ENCODE results near the gene GATAD2A.
A peak's percentile ranks its signal among the peaks of the same experiment; 100 is the strongest.

The GATAD2A gene

DNA sequence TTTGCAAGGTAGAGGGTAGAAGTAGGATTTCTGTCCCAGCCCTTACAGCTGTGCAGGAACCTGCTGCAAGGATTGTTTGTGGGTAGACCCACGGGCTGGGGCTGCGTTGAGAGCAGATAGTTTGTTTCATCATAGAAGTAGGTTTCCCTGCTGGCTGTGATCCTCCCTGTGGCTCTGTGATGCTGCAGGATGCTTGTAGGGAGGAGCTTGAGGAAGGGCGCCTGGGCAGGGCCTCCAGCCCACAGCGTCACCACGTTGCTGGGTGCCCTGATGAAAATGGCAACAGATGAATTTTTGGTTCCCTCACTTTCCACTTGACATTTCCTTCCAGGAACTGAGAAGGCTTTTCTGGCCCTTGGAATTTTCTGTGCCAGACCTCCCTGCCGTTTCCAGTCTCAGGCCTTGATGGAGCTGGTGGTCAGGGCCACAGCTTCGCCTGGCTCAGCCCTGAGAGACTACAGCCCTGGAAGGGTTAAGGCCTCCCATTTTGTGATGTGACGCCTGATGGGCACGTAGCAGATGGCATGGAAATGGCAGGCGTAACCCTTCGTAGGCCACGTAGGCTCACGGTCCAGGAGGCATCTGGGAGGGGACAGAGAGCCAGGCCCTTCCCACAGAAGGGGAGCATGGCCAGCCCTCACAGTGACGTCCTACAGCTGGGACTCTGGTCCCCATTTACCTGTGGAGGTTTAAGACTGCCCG, 42.2 kb downstream of the GATAD2A start:
- Histone ChIP-seq H2AFZ (ENCODE audit: insufficient read depth, low read length, poor library complexity) (no peak overlapping the region), H3K27me3 (ENCODE audit: insufficient read depth, low read length) (no peaks in the 10 kb centered on the region), H2AK5ac (ENCODE audit: low read length) (no peak overlapping the region), H4K8ac (ENCODE audit: low read depth, low read length) (no peak overlapping the region), H2BK12ac (ENCODE audit: low read length) (no peak overlapping the region), H3K36me3 (ENCODE audit: control insufficient read depth in 1 of 2, insufficient read depth in 2 of 2, low read length in 2 of 2) (peaks cover 10 to 13% of the 10 kb centered on the region in 2 experiments), H3K4me1 (ENCODE audit: control insufficient read depth in 1 of 2, insufficient read depth in 2 of 2, low read length in 2 of 2) (peaks cover 13 to 29% of the 10 kb centered on the region in 2 experiments), H3K23ac (ENCODE audit: low read length) (no peak overlapping the region), H2BK5ac (ENCODE audit: low read depth, low read length, poor library complexity) (no peak overlapping the region), H3K9ac (ENCODE audit: low read length) (no peak overlapping the region), H3K4me3 (ENCODE audit: low read depth, low read length) (peak overlapping the region; percentile 49), H4K12ac (ENCODE audit: low read depth, low read length) (no peak overlapping the region), H3K9me3 (ENCODE audit: insufficient read depth, low read depth, low read length) (no peaks in the 10 kb centered on the region), H3K14ac (ENCODE audit: low read length) (no peak overlapping the region), H2BK120ac (ENCODE audit: insufficient read depth, low read length, poor library complexity) (no peak overlapping the region), H3K79me1 (ENCODE audit: low read length) (no peaks in the 10 kb centered on the region), H3K4ac (ENCODE audit: low read depth, low read length) (peak overlapping the region; percentile 84), H3K18ac (ENCODE audit: low read length) (no peak overlapping the region), H3K27ac (ENCODE audit: low read depth, low read length) (no peak overlapping the region), H3K4me2 (ENCODE audit: low read length) (no peak overlapping the region), H4K91ac (ENCODE audit: low read depth, low read length) (no peak overlapping the region), H3K79me2 (ENCODE audit: control insufficient read depth, insufficient read depth, low read length, poor library complexity) (peaks cover 39% of the 10 kb centered on the region)
- WGBS (ENCODE audit: extremely low coverage, insufficient coverage, insufficient read length) = no CpG with 5 or more reads among the region's 15 CpGs
- no peak for DNase-seq

DNA sequence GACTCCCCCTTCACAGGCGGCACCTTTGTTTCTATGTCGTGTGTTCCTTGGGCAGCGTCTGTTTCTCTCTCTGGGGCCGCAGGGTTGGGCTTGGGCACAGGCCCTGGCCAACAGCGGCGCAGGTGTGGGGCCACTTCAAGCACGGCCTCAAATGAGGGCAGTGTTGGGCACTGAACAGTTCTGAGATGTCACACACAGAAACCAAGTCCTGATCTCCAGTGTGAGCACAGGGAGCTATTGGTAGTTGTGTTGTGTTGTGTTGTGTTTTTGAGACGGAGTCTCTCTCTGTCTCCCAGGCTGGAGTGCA, 42.7 kb downstream of the GATAD2A start:
- WGBS (ENCODE audit: extremely low coverage, insufficient coverage, insufficient read length) = no CpG with 5 or more reads among the region's 8 CpGs

DNA sequence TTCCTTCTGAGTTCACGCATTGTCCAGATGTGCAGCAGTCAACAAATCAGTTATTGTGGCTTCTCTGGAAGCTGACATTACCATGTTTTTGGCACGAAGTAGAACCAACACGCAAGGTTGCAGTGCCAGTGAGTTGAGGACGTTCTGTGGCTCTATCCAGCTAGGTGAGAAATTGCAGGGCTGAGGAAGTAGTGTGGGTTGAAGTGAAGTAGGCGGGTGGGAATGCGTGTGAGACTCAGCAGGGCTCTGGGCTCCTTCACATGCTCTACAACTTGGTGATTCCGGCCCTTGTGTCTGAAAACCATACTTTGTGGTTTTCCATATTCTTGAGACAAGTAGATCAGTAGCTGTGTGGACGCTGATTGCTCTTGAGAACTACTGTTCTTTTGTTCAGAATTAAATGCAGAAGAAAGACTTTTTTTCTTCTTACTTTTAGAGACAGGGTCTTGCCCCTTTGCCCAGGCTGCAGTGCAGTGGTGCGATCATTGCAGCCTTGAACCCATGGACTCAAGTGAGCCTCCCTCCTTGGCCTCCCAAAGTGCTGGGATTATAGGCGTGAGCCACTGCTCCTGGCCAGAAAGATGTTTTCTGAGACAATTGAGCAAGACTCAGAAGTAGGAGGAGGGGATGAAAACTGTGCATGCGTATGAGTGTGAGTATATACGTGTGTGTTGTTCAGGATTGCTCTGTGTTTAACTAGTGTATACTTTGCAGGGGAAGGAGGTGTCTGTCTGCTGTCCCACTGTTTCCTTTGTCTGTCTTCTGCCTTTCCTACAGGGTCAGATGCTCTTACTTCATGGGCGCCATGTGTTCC, 46.2 kb downstream of the GATAD2A start:
- no peak for DNase-seq
- Histone ChIP-seq H3K4me2 (ENCODE audit: low read length) (no peak overlapping the region), H2BK5ac (ENCODE audit: low read depth, low read length, poor library complexity) (no peak overlapping the region), H3K4ac (ENCODE audit: low read depth, low read length) (peak overlapping the region; percentile 59), H3K14ac (ENCODE audit: low read length) (no peak overlapping the region), H2BK12ac (ENCODE audit: low read length) (no peak overlapping the region), H4K91ac (ENCODE audit: low read depth, low read length) (no peak overlapping the region), H2AK5ac (ENCODE audit: low read length) (no peak overlapping the region), H3K79me2 (ENCODE audit: control insufficient read depth, insufficient read depth, low read length, poor library complexity) (peaks cover 32% of the 10 kb centered on the region), H3K36me3 (ENCODE audit: control insufficient read depth in 1 of 2, insufficient read depth in 2 of 2, low read length in 2 of 2) (peaks cover 5 to 10% of the 10 kb centered on the region in 2 experiments), H4K8ac (ENCODE audit: low read depth, low read length) (no peak overlapping the region), H4K12ac (ENCODE audit: low read depth, low read length) (no peak overlapping the region), H2AFZ (ENCODE audit: insufficient read depth, low read length, poor library complexity) (no peak overlapping the region), H2BK120ac (ENCODE audit: insufficient read depth, low read length, poor library complexity) (no peak overlapping the region), H3K9ac (ENCODE audit: low read length) (no peak overlapping the region), H3K4me1 (ENCODE audit: control insufficient read depth in 1 of 2, insufficient read depth in 2 of 2, low read length in 2 of 2) (peaks cover 12 to 22% of the 10 kb centered on the region in 2 experiments), H3K79me1 (ENCODE audit: low read length) (no peaks in the 10 kb centered on the region), H3K23ac (ENCODE audit: low read length) (no peak overlapping the region), H3K18ac (ENCODE audit: low read length) (no peak overlapping the region), H3K4me3 (ENCODE audit: low read depth, low read length) (no peak overlapping the region), H3K27ac (ENCODE audit: low read depth, low read length) (no peak overlapping the region), H3K9me3 (ENCODE audit: insufficient read depth, low read depth, low read length) (no peaks in the 10 kb centered on the region), H3K27me3 (ENCODE audit: insufficient read depth, low read length) (no peaks in the 10 kb centered on the region)
- WGBS (ENCODE audit: extremely low coverage, insufficient coverage, insufficient read length) = no CpG with 5 or more reads among the region's 13 CpGs

More for the DNA sequence above, 42.7 kb downstream of the GATAD2A start:
- Histone ChIP-seq H3K27me3 (ENCODE audit: insufficient read depth, low read length) (no peaks in the 10 kb centered on the region), H3K9me3 (ENCODE audit: insufficient read depth, low read depth, low read length) (no peaks in the 10 kb centered on the region), H3K36me3 (ENCODE audit: control insufficient read depth in 1 of 2, insufficient read depth in 2 of 2, low read length in 2 of 2) (peaks cover 8 to 13% of the 10 kb centered on the region in 2 experiments), H4K91ac (ENCODE audit: low read depth, low read length) (no peak overlapping the region), H3K14ac (ENCODE audit: low read length) (no peak overlapping the region), H2BK12ac (ENCODE audit: low read length) (no peak overlapping the region), H3K79me2 (ENCODE audit: control insufficient read depth, insufficient read depth, low read length, poor library complexity) (peaks cover 42% of the 10 kb centered on the region), H4K12ac (ENCODE audit: low read depth, low read length) (no peak overlapping the region), H3K4me1 (ENCODE audit: control insufficient read depth in 1 of 2, insufficient read depth in 2 of 2, low read length in 2 of 2) (peaks cover 16 to 29% of the 10 kb centered on the region in 2 experiments), H2BK5ac (ENCODE audit: low read depth, low read length, poor library complexity) (no peak overlapping the region), H3K18ac (ENCODE audit: low read length) (no peak overlapping the region), H2BK120ac (ENCODE audit: insufficient read depth, low read length, poor library complexity) (no peak overlapping the region), H3K4me2 (ENCODE audit: low read length) (no peak overlapping the region), H4K8ac (ENCODE audit: low read depth, low read length) (no peak overlapping the region), H3K79me1 (ENCODE audit: low read length) (no peaks in the 10 kb centered on the region), H3K23ac (ENCODE audit: low read length) (no peak overlapping the region), H3K27ac (ENCODE audit: low read depth, low read length) (no peak overlapping the region), H2AFZ (ENCODE audit: insufficient read depth, low read length, poor library complexity) (no peak overlapping the region), H3K4ac (ENCODE audit: low read depth, low read length) (peak overlapping the region; percentile 84), H3K4me3 (ENCODE audit: low read depth, low read length) (no peak overlapping the region), H3K9ac (ENCODE audit: low read length) (no peak overlapping the region), H2AK5ac (ENCODE audit: low read length) (no peak overlapping the region)
- DNase-seq = no peak

DNA sequence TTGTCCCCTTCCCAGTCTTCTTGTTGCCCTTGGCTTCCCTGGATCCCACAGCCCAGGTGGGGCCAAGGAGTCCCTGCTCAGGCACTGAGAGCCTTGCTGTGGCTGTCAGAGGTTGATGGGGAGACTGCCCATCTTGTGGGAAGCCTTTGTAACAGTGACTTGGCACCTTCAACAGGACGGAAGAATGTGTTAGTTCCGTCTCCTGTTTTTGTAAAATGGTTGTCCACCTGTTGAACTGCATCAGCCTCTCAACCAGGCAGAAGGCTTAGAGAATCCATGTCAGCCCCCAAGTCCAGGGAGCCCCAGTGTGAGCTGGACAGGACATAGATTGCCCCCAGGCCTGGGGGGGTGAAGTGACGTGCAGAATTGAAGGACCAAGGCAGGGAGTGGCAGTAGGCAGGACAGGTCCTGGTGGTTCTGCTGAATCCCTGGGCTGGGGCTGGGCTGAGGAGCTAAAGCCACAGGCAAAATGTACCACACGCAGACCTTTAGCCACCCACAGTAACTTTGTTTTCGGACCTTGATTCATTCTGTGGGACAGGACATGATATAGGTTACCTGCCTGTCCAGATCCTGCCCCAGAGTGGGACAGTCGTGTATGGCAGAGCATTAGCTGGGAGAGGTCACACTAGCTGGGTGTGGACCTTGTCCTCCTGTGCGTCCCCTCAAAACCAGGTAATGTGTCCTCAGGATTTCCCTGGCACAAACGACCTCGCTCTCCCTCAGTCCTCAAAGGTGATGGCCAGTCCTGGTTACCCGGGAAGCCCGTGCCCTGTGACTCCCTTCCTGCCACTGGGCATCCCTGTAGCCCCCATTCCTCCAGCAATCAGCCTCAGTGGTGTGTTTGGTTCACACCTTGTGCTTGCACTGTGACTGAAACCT, 47.0 kb downstream of the GATAD2A start:
- Histone ChIP-seq H3K4me2 (ENCODE audit: low read length) (no peak overlapping the region), H4K91ac (ENCODE audit: low read depth, low read length) (no peak overlapping the region), H3K4ac (ENCODE audit: low read depth, low read length) (peak overlapping the region; percentile 89), H2BK5ac (ENCODE audit: low read depth, low read length, poor library complexity) (no peak overlapping the region), H3K14ac (ENCODE audit: low read length) (no peak overlapping the region), H3K27ac (ENCODE audit: low read depth, low read length) (no peak overlapping the region), H2AFZ (ENCODE audit: insufficient read depth, low read length, poor library complexity) (no peak overlapping the region), H3K27me3 (ENCODE audit: insufficient read depth, low read length) (no peaks in the 10 kb centered on the region), H3K79me1 (ENCODE audit: low read length) (no peaks in the 10 kb centered on the region), H3K4me1 (ENCODE audit: control insufficient read depth in 1 of 2, insufficient read depth in 2 of 2, low read length in 2 of 2) (peaks cover 12 to 16% of the 10 kb centered on the region in 2 experiments), H4K8ac (ENCODE audit: low read depth, low read length) (no peak overlapping the region), H3K9ac (ENCODE audit: low read length) (no peak overlapping the region), H3K36me3 (ENCODE audit: control insufficient read depth in 1 of 2, insufficient read depth in 2 of 2, low read length in 2 of 2) (peaks cover 9 to 10% of the 10 kb centered on the region in 2 experiments), H3K4me3 (ENCODE audit: low read depth, low read length) (no peak overlapping the region), H2BK120ac (ENCODE audit: insufficient read depth, low read length, poor library complexity) (no peak overlapping the region), H3K23ac (ENCODE audit: low read length) (no peak overlapping the region), H3K79me2 (ENCODE audit: control insufficient read depth, insufficient read depth, low read length, poor library complexity) (peaks cover 27% of the 10 kb centered on the region), H3K9me3 (ENCODE audit: insufficient read depth, low read depth, low read length) (no peaks in the 10 kb centered on the region), H3K18ac (ENCODE audit: low read length) (no peak overlapping the region), H2BK12ac (ENCODE audit: low read length) (no peak overlapping the region), H2AK5ac (ENCODE audit: low read length) (no peak overlapping the region), H4K12ac (ENCODE audit: low read depth, low read length) (no peak overlapping the region)
- no peak for DNase-seq
- no CpG with 5 or more reads among the region's 11 CpGs for WGBS (ENCODE audit: extremely low coverage, insufficient coverage, insufficient read length)

All from trophoblast cell (in vitro differentiated cells and primary cell).